GM23338 (cell line): ENCODE measurements around the gene BACE2. TPM values are rescaled to one million over a fixed set of nuclear protein-coding genes. Genes with fewer than 3 reads are reported as not detected.
A peak's percentile ranks its signal among the peaks of the same experiment; 100 is the strongest.

ENCODE experiments used
- ATAC-seq: fragments of 200-7000 bp; cut with Tn5 transposase; 3 replicates; pipeline ENCODE4 v1.9.1; 2020
- DNase-seq: peaks from one replicate; pipeline ENCODE4 v3.0.0-alpha.2; 2015; ENCODE audit warnings: low spot score
- H2AFZ ChIP-seq: fragments of 200-600 bp; sonication (generic); 2 replicates; pipeline ENCODE4 v1.8.0; 2016; ENCODE audit warnings: antibody characterized with exemption, mild to moderate bottlenecking, moderate library complexity
- H3F3A ChIP-seq: fragments of 200-600 bp; sonication (generic); replicated peaks from 2 replicates; pipeline ENCODE4 v1.8.0; 2017; ENCODE audit warnings: antibody characterized with exemption, mixed run types, low read depth
- H3K27ac ChIP-seq: fragments of 200-600 bp; sonication (generic); 2 replicates; pipeline ENCODE4 v1.6.1; 2016; ENCODE audit warnings: low read depth
- H3K27me3 ChIP-seq: fragments of 200-600 bp; sonication (generic); 2 replicates; pipeline ENCODE4 v1.8.0; 2016; ENCODE audit warnings: mild to moderate bottlenecking, mixed run types, moderate library complexity; ENCODE audit not compliant: insufficient read depth
- H3K36me3 ChIP-seq: fragments of 200-600 bp; sonication (generic); 2 replicates; pipeline ENCODE4 v1.8.0; 2016; ENCODE audit warnings: mild to moderate bottlenecking; ENCODE audit not compliant: insufficient read depth
- H3K4me1 ChIP-seq: fragments of 200-600 bp; sonication (generic); 2 replicates; pipeline ENCODE4 v1.8.0; 2016; ENCODE audit warnings: mild to moderate bottlenecking, moderate library complexity; ENCODE audit not compliant: insufficient read depth
- H3K4me2 ChIP-seq: fragments of 200-600 bp; sonication (generic); 2 replicates; pipeline ENCODE4 v1.7.1; 2017; ENCODE audit warnings: mixed run types
- H3K4me3 ChIP-seq: fragments of 200-600 bp; sonication (generic); 2 replicates; pipeline ENCODE4 v1.6.1; 2016; ENCODE audit warnings: mixed run types
- H3K79me2 ChIP-seq: fragments of 200-600 bp; sonication (generic); replicated peaks from 2 replicates; pipeline ENCODE4 v1.8.0; 2017; ENCODE audit warnings: mild to moderate bottlenecking; ENCODE audit not compliant: insufficient read depth
- H3K9me2 ChIP-seq: fragments of 200-600 bp; sonication (generic); 2 replicates; pipeline ENCODE4 v1.8.0; 2017; ENCODE audit not compliant: insufficient read depth
- H4K20me1 ChIP-seq: fragments of 200-600 bp; sonication (generic); replicated peaks from 2 replicates; pipeline ENCODE4 v1.8.0; 2017; ENCODE audit warnings: mild to moderate bottlenecking; ENCODE audit not compliant: insufficient read depth
- H3K27ac Mint-ChIP-seq: 2 replicates; pipeline ENCODE4 v1.8.0; 2020; ENCODE audit warnings: inconsistent platforms, mild to moderate bottlenecking, moderate library complexity, mixed read lengths
- H3K27me3 Mint-ChIP-seq: 3 replicates; pipeline ENCODE4 v1.8.0; 2022; ENCODE audit warnings: low read depth, mild to moderate bottlenecking, moderate library complexity, mixed read lengths, inconsistent platforms; ENCODE audit not compliant: insufficient read depth, poor library complexity
- H3K36me3 Mint-ChIP-seq: 3 replicates; pipeline ENCODE4 v1.8.0; 2021; ENCODE audit warnings: low read depth, mild to moderate bottlenecking, inconsistent platforms, moderate library complexity, mixed read lengths
- H3K4me1 Mint-ChIP-seq: 3 replicates; pipeline ENCODE4 v1.8.0; 2020; ENCODE audit warnings: mild to moderate bottlenecking, inconsistent platforms, mixed read lengths
- H3K4me3 Mint-ChIP-seq: 3 replicates; pipeline ENCODE4 v1.8.0; 2021; ENCODE audit warnings: moderate library complexity, mild to moderate bottlenecking, inconsistent platforms, mixed read lengths
- H3K9me3 Mint-ChIP-seq: 3 replicates; pipeline ENCODE4 v1.8.0; 2020; ENCODE audit warnings: moderate library complexity, mild to moderate bottlenecking, inconsistent platforms, mixed read lengths
- CREB1 ChIP-seq: fragments of 250-450 bp; sonication (Bioruptor Pico); IDR thresholded peaks from 2 replicates; pipeline ENCODE4 v1.5.0; 2020; ENCODE audit warnings: low read depth, mild to moderate bottlenecking, moderate library complexity
- CTCF ChIP-seq, 2 experiments: fragments of 200-600 bp in 1 of 2; sonication (generic) in 1 of 2; conservative IDR thresholded peaks; 2 replicates each; pipeline versions ENCODE4 v1.5.1 to v1.6.1; 2016 to 2017; ENCODE audit warnings: antibody characterized with exemption in 2 of 2, low read depth in 2 of 2, mild to moderate bottlenecking in 2 of 2, moderate library complexity in 1 of 2
- EZH2 ChIP-seq: fragments of 200-600 bp; sonication (generic); IDR thresholded peaks from one replicate; pipeline ENCODE4 v1.8.0; 2017; ENCODE audit warnings: antibody characterized with exemption, mild to moderate bottlenecking, low read depth; ENCODE audit not compliant: unreplicated experiment
- NANOG ChIP-seq: IDR thresholded peaks from 2 replicates; pipeline ENCODE4 v1.6.1; 2016; ENCODE audit warnings: antibody characterized with exemption, borderline replicate concordance
- long read RNA-seq: library from polyadenylated mRNA; unstranded; transcript quantifications from one replicate; pipeline ENCODE4 v2.0.0, GENCODE V29; 2020; ENCODE audit not compliant: unreplicated experiment
- polyA plus RNA-seq: library from polyadenylated mRNA; unstranded; fragments of >200 nt; fragmentation: Nextera tagmentation; extraction: Ambion mirVana; gene quantifications from 2 replicates; pipeline ENCODE4 v1.2.1, GENCODE V29; 2016
- total RNA-seq: library from RNA; depleted of rRNA; stranded (reverse); fragments of >200 nt; shearing (Covaris generic); gene quantifications from 2 replicates; pipeline ENCODE4 v1.2.3, GENCODE V29; 2014; rRNA removed
- TF ChIP-seq, protein P1 (sequence below): IDR thresholded peaks from 2 replicates; pipeline ENCODE4 v1.6.1; 2016; ENCODE audit warnings: antibody characterized with exemption

Gene BACE2
- 6.8 and 7.9 TPM in 2 replicates for total RNA-seq
- 3.5 and 4.1 TPM in 2 replicates for polyA plus RNA-seq
- long read RNA-seq, transcript BACE2-202 (9 exons, 2,993 nt): major isoform, 6 of 8 reads
- long read RNA-seq, partial matches to known transcripts: 0 of 8 reads
- long read RNA-seq, other reads (novel, unspliced or antisense): 2 of 8 reads

GRCh38 chr21:41167348-41168342 lies at the start of gene BACE2:
Gene BACE2, plus strand, starts transcription at chr21:41168160. Its CDS starts 104 bp downstream, at chr21:41168264.
- H3K4me3 ChIP-seq: peak within 1 kb of the TSS; percentile 81
- TF ChIP-seq, protein P1, sequence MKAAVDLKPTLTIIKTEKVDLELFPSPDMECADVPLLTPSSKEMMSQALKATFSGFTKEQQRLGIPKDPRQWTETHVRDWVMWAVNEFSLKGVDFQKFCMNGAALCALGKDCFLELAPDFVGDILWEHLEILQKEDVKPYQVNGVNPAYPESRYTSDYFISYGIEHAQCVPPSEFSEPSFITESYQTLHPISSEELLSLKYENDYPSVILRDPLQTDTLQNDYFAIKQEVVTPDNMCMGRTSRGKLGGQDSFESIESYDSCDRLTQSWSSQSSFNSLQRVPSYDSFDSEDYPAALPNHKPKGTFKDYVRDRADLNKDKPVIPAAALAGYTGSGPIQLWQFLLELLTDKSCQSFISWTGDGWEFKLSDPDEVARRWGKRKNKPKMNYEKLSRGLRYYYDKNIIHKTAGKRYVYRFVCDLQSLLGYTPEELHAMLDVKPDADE: no peak
- TF ChIP-seq CREB1 (CRISPR knock-in tag): peak; percentile 7; the same call in 1 of the 2 replicates
- peak; percentile 45 to 49 for TF ChIP-seq CTCF (conservative IDR thresholded peaks at IDR 0.05; ENCODE audit: low read depth in 2 of 2)
- no peaks in the 10 kb centered on the region for H3F3A ChIP-seq
- peaks cover 18% of the 10 kb centered on the region; the same call in 1 of the 2 replicates for H3K4me1 ChIP-seq
- H3K27ac ChIP-seq: no peak within 1 kb of the TSS
- H3K36me3 ChIP-seq: no peaks in the 10 kb centered on the region
- DNase-seq: peak; percentile 76
- Mint-ChIP-seq H3K27ac (no peak within 1 kb of the TSS), H3K9me3 (peaks cover 3% of the 10 kb centered on the region; the same call in 1 of the 3 replicates), H3K4me3 (peak within 1 kb of the TSS; percentile 69), H3K27me3 (peaks cover 22% of the 10 kb centered on the region), H3K36me3 (peaks cover 4% of the 10 kb centered on the region; the same call in 1 of the 3 replicates), H3K4me1 (peaks cover 17% of the 10 kb centered on the region)
- H3K79me2 ChIP-seq: no peaks in the 10 kb centered on the region
- no peaks in the 10 kb centered on the region for H3K9me2 ChIP-seq
- peak within 1 kb of the TSS; percentile 100 for H2AFZ ChIP-seq
- H3K4me2 ChIP-seq: peak within 1 kb of the TSS; percentile 88
- peak; percentile 66 for ATAC-seq
- peaks cover 51% of the 10 kb centered on the region for H3K27me3 ChIP-seq
- H4K20me1 ChIP-seq: no peaks in the 10 kb centered on the region; the same call in 1 of the 2 replicates

- Histone ChIP-seq H2AFZ (no peak overlapping the region), H3K36me3 (no peaks in the 10 kb centered on the region), H3K9me2 (no peaks in the 10 kb centered on the region), H3K4me3 (no peak overlapping the region), H3F3A (no peaks in the 10 kb centered on the region), H3K4me1 (no peaks in the 10 kb centered on the region), H3K4me2 (no peak overlapping the region), H3K27me3 (no peaks in the 10 kb centered on the region), H4K20me1 (no peaks in the 10 kb centered on the region), H3K27ac (no peak overlapping the region), H3K79me2 (no peaks in the 10 kb centered on the region)
- H3K36me3 Mint-ChIP-seq: peaks cover 2% of the 10 kb centered on the region; the same call in 1 of the 3 replicates
- no peak overlapping the region for H3K27ac Mint-ChIP-seq
- TF ChIP-seq NANOG (no peak), EZH2 (no peak)
- H3K4me1 Mint-ChIP-seq: 0 out of 3 replicates have a peak, but pooled peaks cover 3% of the 10 kb centered on the region
- H3K9me3 Mint-ChIP-seq: peaks cover 71% of the 10 kb centered on the region
- H3K27me3 Mint-ChIP-seq: peaks cover 10% of the 10 kb centered on the region
- ATAC-seq (no peak), DNase-seq (no peak)
- no peak overlapping the region for H3K4me3 Mint-ChIP-seq
Measured at GRCh38 chr21:41119901-41120300, 48.1 kb upstream of the BACE2 start.
